Gastroesophageal sphincter (tissue), 4 donors: Measurements from ENCODE around the gene KIFC3. TPM values are rescaled to one million over a fixed set of nuclear protein-coding genes. Genes with fewer than 3 reads are reported as not detected.

Source experiments
- ATAC-seq: fragments of 150-250 bp; one replicate; pipeline ENCODE4 v1.9.1; 2016; ENCODE audit warnings: mild to moderate bottlenecking, moderate library complexity
- H3K27ac ChIP-seq, 4 donors: fragments of 200-600 bp; sonication (generic) in 3 of 4; 1 replicate in 3 of 4; 2 replicates in 1 of 4; pipeline ENCODE4 v1.5.1; 2016 to 2019
- H3K27me3 ChIP-seq: fragments of 200-600 bp; sonication (generic); one replicate; pipeline ENCODE4 v1.5.1; 2019
- H3K36me3 ChIP-seq, 2 donors: fragments of 200-600 bp; sonication (generic); one replicate each; pipeline ENCODE4 v1.5.1; 2019; ENCODE audit warnings: control low read depth in 1 of 2
- H3K4me1 ChIP-seq, 3 donors: fragments of 200-600 bp; sonication (generic); 1 replicate in 2 of 3; 2 replicates in 1 of 3; pipeline ENCODE4 v1.5.1; 2016 to 2019; ENCODE audit warnings: control low read depth in 2 of 3
- H3K4me3 ChIP-seq, 2 donors: fragments of 200-600 bp; sonication (generic); one replicate each; pipeline ENCODE4 v1.5.1; 2019; ENCODE audit warnings: mild to moderate bottlenecking in 1 of 2, moderate library complexity in 1 of 2
- H3K9me3 ChIP-seq, 3 donors: fragments of 200-600 bp; sonication (generic); one replicate each; pipeline ENCODE4 v1.5.1; 2017 to 2019; ENCODE audit warnings: control low read depth in 2 of 3
- EP300 ChIP-seq: sonication (generic); formaldehyde crosslinking; IDR thresholded peaks from one replicate; pipeline ENCODE4 v1.6.1; 2017; ENCODE audit warnings: antibody characterized with exemption, mild to moderate bottlenecking
- POLR2A ChIP-seq, 2 donors: fragments of 450-650 bp; IDR thresholded peaks; one replicate each; pipeline ENCODE4 v1.6.1; 2017; ENCODE audit warnings: antibody characterized with exemption in 2 of 2, mild to moderate bottlenecking in 2 of 2, moderate library complexity in 1 of 2
- POLR2AphosphoS5 ChIP-seq: sonication (generic); formaldehyde crosslinking; IDR thresholded peaks from one replicate; pipeline ENCODE4 v1.6.1; 2017; ENCODE audit warnings: antibody characterized with exemption
- WGBS, 2 donors: methylation state at CpG; one replicate each; pipeline ENCODE4 v1.1.5; 2018; ENCODE audit warnings: low coverage in 1 of 2; 5-methylcytosine and 5-hydroxymethylcytosine counted together
- total RNA-seq, 4 donors: library from RNA; depleted of rRNA; stranded (reverse); fragments of >200 nt; gene quantifications; one replicate each; pipeline ENCODE4 v1.1.0, GENCODE V29; 2016
- TF ChIP-seq, protein P1 (sequence below), 4 experiments: fragments of 200-600 bp in 2 of 4; fragments of 450-650 bp in 2 of 4; sonication (generic) in 1 of 4; IDR thresholded peaks; one replicate each; pipeline ENCODE4 v1.5.1; 2017 to 2019; ENCODE audit warnings: antibody characterized with exemption in 4 of 4, mild to moderate bottlenecking in 2 of 4, moderate library complexity in 2 of 4

Gene KIFC3
- total RNA-seq, 4 donors from 2014 or later = 17.4 to 78.4 (median 36.2) TPM

DNA sequence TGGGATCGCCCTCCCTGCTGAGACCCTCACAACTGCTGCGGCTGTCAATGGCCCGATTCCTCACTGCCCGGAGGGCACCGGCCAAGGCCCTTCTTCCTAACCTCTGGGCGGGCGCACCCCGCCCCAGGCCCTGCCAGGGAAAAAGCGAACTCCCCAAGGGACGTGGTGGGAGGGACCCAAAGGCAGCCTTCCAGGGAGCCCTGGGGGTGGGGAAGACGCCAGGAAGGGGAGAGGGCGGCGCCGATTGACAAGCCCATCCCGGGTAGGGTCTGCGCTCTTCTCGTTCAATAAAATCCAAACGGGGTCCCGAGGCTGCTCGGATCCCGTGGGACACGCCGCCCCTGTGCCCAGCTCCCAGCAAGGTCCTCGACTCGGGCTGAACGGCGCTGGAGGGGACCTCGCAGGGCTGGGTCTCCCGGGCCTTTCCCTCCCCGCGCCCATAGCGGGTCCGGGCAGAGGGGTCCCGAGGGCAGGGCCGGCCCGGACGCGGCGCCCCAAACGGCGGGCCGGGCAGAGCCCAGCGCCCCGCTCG is 416 bp downstream of the KIFC3 start:
- H3K27ac ChIP-seq = peak overlapping the region; percentile 41 to 90 (median 88)
- TF ChIP-seq, protein P1, sequence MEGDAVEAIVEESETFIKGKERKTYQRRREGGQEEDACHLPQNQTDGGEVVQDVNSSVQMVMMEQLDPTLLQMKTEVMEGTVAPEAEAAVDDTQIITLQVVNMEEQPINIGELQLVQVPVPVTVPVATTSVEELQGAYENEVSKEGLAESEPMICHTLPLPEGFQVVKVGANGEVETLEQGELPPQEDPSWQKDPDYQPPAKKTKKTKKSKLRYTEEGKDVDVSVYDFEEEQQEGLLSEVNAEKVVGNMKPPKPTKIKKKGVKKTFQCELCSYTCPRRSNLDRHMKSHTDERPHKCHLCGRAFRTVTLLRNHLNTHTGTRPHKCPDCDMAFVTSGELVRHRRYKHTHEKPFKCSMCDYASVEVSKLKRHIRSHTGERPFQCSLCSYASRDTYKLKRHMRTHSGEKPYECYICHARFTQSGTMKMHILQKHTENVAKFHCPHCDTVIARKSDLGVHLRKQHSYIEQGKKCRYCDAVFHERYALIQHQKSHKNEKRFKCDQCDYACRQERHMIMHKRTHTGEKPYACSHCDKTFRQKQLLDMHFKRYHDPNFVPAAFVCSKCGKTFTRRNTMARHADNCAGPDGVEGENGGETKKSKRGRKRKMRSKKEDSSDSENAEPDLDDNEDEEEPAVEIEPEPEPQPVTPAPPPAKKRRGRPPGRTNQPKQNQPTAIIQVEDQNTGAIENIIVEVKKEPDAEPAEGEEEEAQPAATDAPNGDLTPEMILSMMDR (IDR thresholded peaks at IDR 0.05) = no peak
- TF ChIP-seq POLR2A (IDR thresholded peaks at IDR 0.05) (no peak), POLR2AphosphoS5 (no peak), EP300 (no peak)
- peaks cover 0 to 14% of the 10 kb centered on the region in 2 donors for H3K36me3 ChIP-seq
- peaks cover 0 to 61% (median 34%) of the 10 kb centered on the region in 3 donors for H3K4me1 ChIP-seq
- H3K27me3 ChIP-seq = no peaks in the 10 kb centered on the region
- no peaks in the 10 kb centered on the region for H3K9me3 ChIP-seq
- ATAC-seq = peak; percentile 24
- peak overlapping the region; percentile 58 to 70 for H3K4me3 ChIP-seq
- no CpG with 5 or more reads among the region's 45 CpGs for WGBS, 2 donors

DNA sequence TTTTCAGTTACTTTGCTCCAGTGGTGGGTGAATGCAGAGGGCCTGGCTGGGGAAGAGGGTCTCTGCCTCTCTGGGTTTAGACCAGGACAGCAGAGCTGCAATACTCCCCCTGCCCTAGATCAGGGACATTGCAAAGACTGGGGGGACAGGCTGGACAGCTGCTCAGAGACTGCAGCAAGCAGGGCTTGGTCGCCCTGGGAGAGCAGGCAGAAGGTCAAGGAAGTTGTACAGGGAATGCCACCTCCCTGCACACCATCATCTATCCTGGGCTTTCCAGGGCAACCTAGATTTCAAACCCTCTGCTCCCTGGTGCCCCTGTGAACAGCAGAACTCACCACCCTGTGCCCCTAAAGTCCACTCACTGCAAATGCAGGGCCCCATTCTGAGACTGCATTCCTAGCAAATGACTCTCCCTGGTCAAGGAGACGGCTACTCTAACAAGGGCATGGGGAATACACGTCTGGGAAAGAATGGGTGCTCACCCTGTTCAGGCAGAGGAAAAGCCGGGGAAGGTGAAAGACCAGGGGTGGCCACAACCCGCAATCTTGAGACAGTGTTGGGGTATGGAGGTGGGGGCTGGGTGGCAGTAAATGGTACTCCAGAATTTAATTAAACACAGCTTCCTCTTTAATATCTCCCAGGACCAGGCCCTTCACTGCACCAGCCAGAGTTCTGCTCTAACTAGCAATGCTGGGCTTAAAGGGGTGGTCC is 1.0 kb downstream of the KIFC3 start:
- H3K27me3 ChIP-seq = no peaks in the 10 kb centered on the region
- H3K36me3 ChIP-seq = peaks cover 0 to 20% of the 10 kb centered on the region in 2 donors
- peak overlapping the region; percentile 58 to 70 for H3K4me3 ChIP-seq
- H3K27ac ChIP-seq = peak overlapping the region; percentile 41 to 90 (median 88)
- peaks cover 0 to 61% (median 34%) of the 10 kb centered on the region in 3 donors for H3K4me1 ChIP-seq
- no peaks in the 10 kb centered on the region for H3K9me3 ChIP-seq
- no peak for TF ChIP-seq EP300
- TF ChIP-seq POLR2AphosphoS5 = no peak
- TF ChIP-seq, protein P1 (IDR thresholded peaks at IDR 0.05) = peak in 1 of 4 experiments; percentile 24
- TF ChIP-seq POLR2A (IDR thresholded peaks at IDR 0.05) = no peak
- 0 to 60% methylated on average over 2 of the region's 5 CpGs for WGBS, 2 donors
- ATAC-seq = peak; percentile 19

DNA sequence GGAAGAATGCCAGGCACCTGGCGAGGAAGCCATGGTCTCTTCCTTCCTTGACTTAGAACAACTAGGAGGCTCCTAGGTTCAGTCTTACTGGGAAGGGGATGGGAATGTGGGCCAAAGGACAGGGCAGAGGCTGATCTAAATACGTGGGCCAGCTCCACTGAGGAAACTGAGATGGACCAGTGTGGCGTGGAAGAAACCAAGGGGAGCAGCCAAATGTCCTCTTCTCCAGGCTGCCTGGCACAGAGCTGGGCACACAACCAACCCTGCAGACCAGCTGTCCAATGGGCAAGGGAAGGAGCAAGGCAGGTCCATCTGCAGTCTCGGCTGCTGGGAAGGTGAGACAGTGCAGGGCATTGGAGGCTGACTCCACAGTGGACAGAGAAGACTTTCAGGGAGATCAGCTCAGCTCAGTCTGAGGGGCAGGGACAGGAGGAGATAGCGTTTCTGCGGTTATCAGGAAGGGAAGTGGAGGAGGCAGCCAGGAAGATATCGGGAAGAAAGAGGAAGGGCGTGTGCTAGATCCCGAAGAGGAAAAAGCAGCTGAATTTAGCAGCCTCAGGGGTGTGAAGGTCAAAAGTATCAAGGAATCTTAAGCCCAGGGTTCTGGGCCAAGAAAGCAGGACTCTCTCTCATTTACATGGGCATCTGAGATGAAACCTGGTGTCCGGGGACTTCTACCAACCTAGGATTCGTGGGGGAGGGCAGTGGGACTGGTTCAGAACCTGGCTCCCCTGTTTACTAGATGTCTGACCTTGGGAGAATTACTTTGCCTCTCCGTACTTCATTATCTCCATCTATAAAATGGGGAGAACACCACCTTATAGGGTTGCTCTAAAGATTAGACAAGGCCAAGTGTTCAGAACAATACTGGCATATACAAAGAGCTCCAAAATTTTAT is 1.8 kb downstream of the KIFC3 start:
- TF ChIP-seq POLR2AphosphoS5 = no peak
- TF ChIP-seq EP300 = no peak
- TF ChIP-seq, protein P1 (IDR thresholded peaks at IDR 0.05) = no peak
- TF ChIP-seq POLR2A (IDR thresholded peaks at IDR 0.05) = no peak
- WGBS, 2 donors = 54 to 71% methylated on average over 1 to 9 of the region's 12 CpGs
- H3K27me3 ChIP-seq = no peaks in the 10 kb centered on the region
- H3K27ac ChIP-seq = peak overlapping the region in 3 of 4 donors; percentile 85 to 90 (median 90)
- no peaks in the 10 kb centered on the region for H3K9me3 ChIP-seq
- peaks cover 0 to 61% (median 34%) of the 10 kb centered on the region in 3 donors for H3K4me1 ChIP-seq
- H3K4me3 ChIP-seq = peak overlapping the region in 1 of 2 donors; percentile 70
- no peak for ATAC-seq
- H3K36me3 ChIP-seq = peaks cover 0 to 23% of the 10 kb centered on the region in 2 donors

DNA sequence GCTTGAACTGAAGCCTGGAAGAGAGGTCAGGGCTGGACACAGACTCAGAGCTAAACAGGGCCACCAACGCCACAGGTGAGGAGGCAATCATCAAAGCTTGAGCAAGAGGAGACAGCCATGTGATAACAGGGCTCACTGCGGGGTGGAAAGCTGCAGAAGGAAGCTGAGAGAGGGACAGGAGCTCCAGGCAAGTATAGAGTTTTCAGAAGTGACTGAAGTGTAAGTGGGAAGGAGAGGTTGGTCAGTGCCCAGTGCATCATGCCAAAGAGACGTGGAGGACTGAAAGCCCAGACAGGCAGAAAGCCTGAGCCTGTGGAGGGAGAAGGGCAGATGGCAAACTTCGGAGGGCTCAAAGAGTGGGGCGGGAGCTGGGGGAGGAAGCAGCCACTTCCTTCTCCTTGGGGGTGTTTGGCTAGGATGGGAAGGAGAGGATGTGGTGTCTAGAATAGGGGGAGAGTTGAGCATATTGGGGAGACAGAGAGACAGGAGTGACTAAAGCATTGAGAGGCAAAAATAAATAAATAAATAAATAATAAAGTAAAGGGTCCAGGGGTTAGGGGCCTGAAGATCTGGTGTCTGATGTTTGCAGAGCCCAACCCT is 2.6 kb downstream of the KIFC3 start:
- ATAC-seq = no peak
- peaks cover 0 to 60% (median 34%) of the 10 kb centered on the region in 3 donors for H3K4me1 ChIP-seq
- H3K4me3 ChIP-seq = no peak overlapping the region
- peak overlapping the region in 2 of 4 donors; percentile 85 to 90 for H3K27ac ChIP-seq
- no peaks in the 10 kb centered on the region for H3K27me3 ChIP-seq
- no peaks in the 10 kb centered on the region for H3K9me3 ChIP-seq
- TF ChIP-seq EP300 (no peak), POLR2A (IDR thresholded peaks at IDR 0.05) (no peak), POLR2AphosphoS5 (no peak)
- TF ChIP-seq, protein P1 (IDR thresholded peaks at IDR 0.05) = no peak
- 65 to 75% methylated on average over 1 to 3 of the region's 5 CpGs for WGBS, 2 donors
- H3K36me3 ChIP-seq = peaks cover 0 to 28% of the 10 kb centered on the region in 2 donors
